HG03060 (cell line): ENCODE measurements around the gene LMCD1.

Experiments
- ATAC-seq: cut with Tn5 transposase; IDR thresholded peaks from one replicate; pipeline ENCODE4 v1.9.1; 2021; ENCODE audit warnings: low read depth, moderate number of reproducible peaks; ENCODE audit not compliant: unreplicated experiment

Gene LMCD1

GRCh38 chr3:8530581-8530980 lies 29.0 kb downstream of the LMCD1 start:
- no peak for ATAC-seq

GRCh38 chr3:8532251-8532871 lies 30.7 kb downstream of the LMCD1 start:
- no peak for ATAC-seq

- ATAC-seq = no peak
Measured at GRCh38 chr3:8536096-8537056, 34.8 kb downstream of the LMCD1 start.

GRCh38 chr3:8537440-8537839 lies 35.8 kb downstream of the LMCD1 start:
- no peak for ATAC-seq

GRCh38 chr3:8538223-8538622 lies 36.6 kb downstream of the LMCD1 start:
- no peak for ATAC-seq

GRCh38 chr3:8538913-8539312 lies 37.3 kb downstream of the LMCD1 start:
- no peak for ATAC-seq

- ATAC-seq = no peak
Measured at GRCh38 chr3:8539419-8539818, 37.8 kb downstream of the LMCD1 start.

GRCh38 chr3:8540456-8540855 lies 38.8 kb downstream of the LMCD1 start:
- no peak for ATAC-seq

- no peak for ATAC-seq
Measured at GRCh38 chr3:8541486-8541885, 39.9 kb downstream of the LMCD1 start.

- ATAC-seq = no peak
Measured at GRCh38 chr3:8542190-8543135, 40.8 kb downstream of the LMCD1 start.

- ATAC-seq = no peak
Measured at GRCh38 chr3:8546609-8547008, 45.0 kb downstream of the LMCD1 start.

GRCh38 chr3:8548502-8549275 lies 47.1 kb downstream of the LMCD1 start:
- ATAC-seq = no peak

GRCh38 chr3:8549354-8549753 lies 47.7 kb downstream of the LMCD1 start:
- ATAC-seq = no peak

- no peak for ATAC-seq
Measured at GRCh38 chr3:8550611-8551010, 49.0 kb downstream of the LMCD1 start.

GRCh38 chr3:8552223-8552762 lies 50.7 kb downstream of the LMCD1 start:
- no peak for ATAC-seq

- ATAC-seq = no peak
Measured at GRCh38 chr3:8553405-8553804, 51.8 kb downstream of the LMCD1 start.

- ATAC-seq = no peak
Measured at GRCh38 chr3:8554696-8555095, 53.1 kb downstream of the LMCD1 start.

- ATAC-seq = no peak
Measured at GRCh38 chr3:8555113-8555661, 53.6 kb downstream of the LMCD1 start.

GRCh38 chr3:8555725-8556472 lies 54.3 kb downstream of the LMCD1 start:
- ATAC-seq = no peak
